Measurements from ENCODE around the gene PLPPR2. TPM values are rescaled to one million over a fixed set of nuclear protein-coding genes. Genes with fewer than 3 reads are reported as not detected.

Gene PLPPR2
- total RNA-seq, 1 donor from 2014 or later, result 6.7 TPM

- no peak overlapping the region for H3K4me3 ChIP-seq (ENCODE audit: low read depth, low read length)
- H3K27me3 ChIP-seq (ENCODE audit: control insufficient read depth, insufficient read depth, low read length), result no peaks in the 10 kb centered on the region
- no peak for TF ChIP-seq CTCF (IDR thresholded peaks at IDR 0.05; ENCODE audit: insufficient read depth, low read length, poor library complexity, severe bottlenecking)
- no peaks in the 10 kb centered on the region for H3K36me3 ChIP-seq (ENCODE audit: control insufficient read depth, insufficient read depth, low read length)
- no peak for DNase-seq (ENCODE audit: low read depth)
These were observed 41.9 kb downstream of the PLPPR2 start for GRCh38 chr19:11397089-11397610.

GRCh38 chr19:11399667-11400066 is 44.4 kb downstream of the PLPPR2 start:
- TF ChIP-seq CTCF (IDR thresholded peaks at IDR 0.05; ENCODE audit: insufficient read depth, low read length, poor library complexity, severe bottlenecking), result no peak
- no peak for DNase-seq (ENCODE audit: low read depth)
- no peaks in the 10 kb centered on the region for H3K36me3 ChIP-seq (ENCODE audit: control insufficient read depth, insufficient read depth, low read length)
- H3K27me3 ChIP-seq (ENCODE audit: control insufficient read depth, insufficient read depth, low read length), result no peaks in the 10 kb centered on the region
- H3K4me3 ChIP-seq (ENCODE audit: low read depth, low read length), result no peak overlapping the region

- TF ChIP-seq CTCF (IDR thresholded peaks at IDR 0.05; ENCODE audit: insufficient read depth, low read length, poor library complexity, severe bottlenecking), result no peak
- no peaks in the 10 kb centered on the region for H3K36me3 ChIP-seq (ENCODE audit: control insufficient read depth, insufficient read depth, low read length)
- DNase-seq (ENCODE audit: low read depth), result no peak
- no peaks in the 10 kb centered on the region for H3K27me3 ChIP-seq (ENCODE audit: control insufficient read depth, insufficient read depth, low read length)
- no peak overlapping the region for H3K4me3 ChIP-seq (ENCODE audit: low read depth, low read length)
These were observed 45.6 kb downstream of the PLPPR2 start for GRCh38 chr19:11400798-11401197.

- H3K27me3 ChIP-seq (ENCODE audit: control insufficient read depth, insufficient read depth, low read length), result peaks cover 8% of the 10 kb centered on the region
- H3K36me3 ChIP-seq (ENCODE audit: control insufficient read depth, insufficient read depth, low read length), result no peaks in the 10 kb centered on the region
- TF ChIP-seq CTCF (IDR thresholded peaks at IDR 0.05; ENCODE audit: insufficient read depth, low read length, poor library complexity, severe bottlenecking), result no peak
- H3K4me3 ChIP-seq (ENCODE audit: low read depth, low read length), result no peak overlapping the region
- DNase-seq (ENCODE audit: low read depth), result no peak
These were observed 46.7 kb downstream of the PLPPR2 start for GRCh38 chr19:11401808-11402543.

GRCh38 chr19:11404588-11405222 is 49.5 kb downstream of the PLPPR2 start:
- peaks cover 8% of the 10 kb centered on the region for H3K27me3 ChIP-seq (ENCODE audit: control insufficient read depth, insufficient read depth, low read length)
- TF ChIP-seq CTCF (IDR thresholded peaks at IDR 0.05; ENCODE audit: insufficient read depth, low read length, poor library complexity, severe bottlenecking), result no peak
- DNase-seq (ENCODE audit: low read depth), result no peak
- H3K4me3 ChIP-seq (ENCODE audit: low read depth, low read length), result no peak overlapping the region
- no peaks in the 10 kb centered on the region for H3K36me3 ChIP-seq (ENCODE audit: control insufficient read depth, insufficient read depth, low read length)
